A172 (cell line): ENCODE measurements around the gene C14orf119. TPM values are rescaled to one million over a fixed set of nuclear protein-coding genes. Genes with fewer than 3 reads are reported as not detected.

Experiments used
- DNase-seq: peaks from one replicate; pipeline ENCODE4 v3.0.0-alpha.2; 2015; ENCODE audit warnings: low spot score
- total RNA-seq: library from RNA; depleted of rRNA; stranded (reverse); fragments of >200 nt; shearing (Covaris generic); gene quantifications from 2 replicates; pipeline ENCODE4 v1.2.3, GENCODE V29; 2014

The C14orf119 gene
- total RNA-seq, 1 experiment from 2014 or later = 23.0 TPM

GRCh38 chr14:23125933-23126524, 30.7 kb downstream of the C14orf119 start:
- DNase-seq = no peak

- DNase-seq = no peak
Observed at GRCh38 chr14:23126548-23127278, 31.4 kb downstream of the C14orf119 start.

GRCh38 chr14:23127861-23128260, 32.6 kb downstream of the C14orf119 start:
- no peak for DNase-seq

GRCh38 chr14:23128969-23129758, 33.9 kb downstream of the C14orf119 start:
- no peak for DNase-seq

GRCh38 chr14:23129759-23130316, 34.5 kb downstream of the C14orf119 start:
- DNase-seq = no peak

GRCh38 chr14:23130871-23131270, 35.6 kb downstream of the C14orf119 start:
- DNase-seq = no peak

GRCh38 chr14:23131482-23131881, 36.2 kb downstream of the C14orf119 start:
- DNase-seq = no peak

GRCh38 chr14:23132970-23133369, 37.7 kb downstream of the C14orf119 start:
- DNase-seq = no peak

- DNase-seq = no peak
Observed at GRCh38 chr14:23136566-23137133, 41.3 kb downstream of the C14orf119 start.

GRCh38 chr14:23137192-23137812, 42.0 kb downstream of the C14orf119 start:
- no peak for DNase-seq

- no peak for DNase-seq
Observed at GRCh38 chr14:23137813-23138535, 42.7 kb downstream of the C14orf119 start.

GRCh38 chr14:23139874-23140273, 44.6 kb downstream of the C14orf119 start:
- DNase-seq = no peak

GRCh38 chr14:23140371-23140770, 45.1 kb downstream of the C14orf119 start:
- DNase-seq = no peak

GRCh38 chr14:23141706-23142444, 46.6 kb downstream of the C14orf119 start:
- DNase-seq = peak; percentile 66

GRCh38 chr14:23142826-23143225, 47.5 kb downstream of the C14orf119 start:
- DNase-seq = no peak

- no peak for DNase-seq
Observed at GRCh38 chr14:23143911-23144310, 48.6 kb downstream of the C14orf119 start.

GRCh38 chr14:23145794-23146350, 50.6 kb downstream of the C14orf119 start:
- DNase-seq = no peak

- no peak for DNase-seq
Observed at GRCh38 chr14:23146351-23146910, 51.1 kb downstream of the C14orf119 start.

- DNase-seq = no peak
Observed at GRCh38 chr14:23146980-23147379, 51.7 kb downstream of the C14orf119 start.
